Effector CD8-positive, alpha-beta T cell (primary cell): ENCODE measurements around the gene ELFN2.

Experiments
- DNase-seq: peaks from one replicate; lab custom pipeline; 2025; lab: John Stamatoyannopoulos, UW

The ELFN2 gene

GRCh38 chr22:37427711-37428635 is 694 bp upstream of the ELFN2 start:
- DNase-seq = no peak

GRCh38 chr22:37426706-37427134 is 559 bp downstream of the ELFN2 start:
- no peak for DNase-seq

- no peak for DNase-seq
Observed at GRCh38 chr22:37425800-37426705, 1.2 kb downstream of the ELFN2 start.

GRCh38 chr22:37425369-37425768 is 1.9 kb downstream of the ELFN2 start:
- DNase-seq = no peak

GRCh38 chr22:37423283-37423682 is 4.0 kb downstream of the ELFN2 start:
- DNase-seq = no peak

GRCh38 chr22:37421468-37421877 is 5.8 kb downstream of the ELFN2 start:
- DNase-seq = no peak

- DNase-seq = no peak
Observed at GRCh38 chr22:37420686-37421467, 6.4 kb downstream of the ELFN2 start.

- no peak for DNase-seq
Observed at GRCh38 chr22:37419969-37420685, 7.2 kb downstream of the ELFN2 start.

- no peak for DNase-seq
Observed at GRCh38 chr22:37419370-37419968, 7.8 kb downstream of the ELFN2 start.

GRCh38 chr22:37418627-37419369 is 8.5 kb downstream of the ELFN2 start:
- DNase-seq = no peak

GRCh38 chr22:37417677-37418348 is 9.5 kb downstream of the ELFN2 start:
- no peak for DNase-seq

GRCh38 chr22:37417264-37417663 is 10.0 kb downstream of the ELFN2 start:
- DNase-seq = no peak

- DNase-seq = no peak
Observed at GRCh38 chr22:37416827-37417226, 10.5 kb downstream of the ELFN2 start.

- no peak for DNase-seq
Observed at GRCh38 chr22:37416389-37416788, 10.9 kb downstream of the ELFN2 start.

- DNase-seq = no peak
Observed at GRCh38 chr22:37415210-37415609, 12.1 kb downstream of the ELFN2 start.

GRCh38 chr22:37414288-37414687 is 13.0 kb downstream of the ELFN2 start:
- no peak for DNase-seq

- no peak for DNase-seq
Observed at GRCh38 chr22:37413546-37413945, 13.7 kb downstream of the ELFN2 start.

GRCh38 chr22:37412495-37413250 is 14.6 kb downstream of the ELFN2 start:
- DNase-seq = no peak

- no peak for DNase-seq
Observed at GRCh38 chr22:37411655-37412054, 15.6 kb downstream of the ELFN2 start.
